ENCODE results near the gene RECQL.

RECQL gene

GRCh38 chr12:21505888-21506287, 4.5 kb upstream of the RECQL start:
- no peak for TF ChIP-seq CTCF (IDR thresholded peaks at IDR 0.05; ENCODE audit: low read depth, low read length)
- DNase-seq (ENCODE audit: extremely low read depth, low read depth) = no peak

GRCh38 chr12:21502872-21503271, 1.4 kb upstream of the RECQL start:
- TF ChIP-seq CTCF (IDR thresholded peaks at IDR 0.05; ENCODE audit: low read depth, low read length) = no peak
- no peak for DNase-seq (ENCODE audit: extremely low read depth, low read depth)

DNA sequence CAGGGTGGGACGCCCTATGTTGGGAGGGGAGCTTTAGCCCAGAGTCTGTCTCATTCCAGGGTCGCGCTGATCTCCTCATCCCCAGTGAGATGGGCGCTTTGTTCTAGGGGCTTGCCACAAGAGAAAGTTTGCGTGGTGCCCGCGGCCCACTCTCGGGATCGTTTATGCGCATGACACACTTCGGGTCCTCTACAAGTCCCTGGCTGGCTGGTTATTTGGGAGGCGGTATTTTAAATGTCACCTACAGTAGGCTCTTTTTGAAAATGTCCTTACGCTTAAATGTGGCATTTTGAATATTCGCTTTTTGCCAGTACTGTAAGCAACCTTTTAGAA, 695 bp upstream of the RECQL start:
- DNase-seq (ENCODE audit: extremely low read depth, low read depth) = no peak
- TF ChIP-seq CTCF (IDR thresholded peaks at IDR 0.05; ENCODE audit: low read depth, low read length) = no peak

GRCh38 chr12:21500786-21501257, 613 bp downstream of the RECQL start:
- DNase-seq (ENCODE audit: extremely low read depth, low read depth) = no peak
- TF ChIP-seq CTCF (IDR thresholded peaks at IDR 0.05; ENCODE audit: low read depth, low read length) = no peak

DNA sequence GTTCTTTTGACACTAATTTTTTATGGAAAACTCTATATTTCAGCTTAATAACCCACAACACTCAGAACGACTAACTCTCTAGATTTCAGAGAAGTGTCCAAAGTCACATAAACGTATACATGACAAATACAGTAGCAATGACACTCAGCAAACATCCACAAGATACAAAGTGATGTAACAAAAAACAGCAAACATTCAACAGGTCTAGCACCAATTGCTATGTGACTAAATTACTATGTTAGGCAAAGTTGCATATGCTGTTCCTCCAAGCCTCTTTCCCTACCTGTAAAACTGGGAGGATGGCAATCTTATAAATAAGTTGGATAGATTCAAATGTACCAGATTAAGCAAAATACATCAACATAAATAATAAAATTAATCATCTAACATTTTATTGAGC, 1.7 kb downstream of the RECQL start:
- no peak for DNase-seq (ENCODE audit: extremely low read depth, low read depth)
- no peak for TF ChIP-seq CTCF (IDR thresholded peaks at IDR 0.05; ENCODE audit: low read depth, low read length)

DNA sequence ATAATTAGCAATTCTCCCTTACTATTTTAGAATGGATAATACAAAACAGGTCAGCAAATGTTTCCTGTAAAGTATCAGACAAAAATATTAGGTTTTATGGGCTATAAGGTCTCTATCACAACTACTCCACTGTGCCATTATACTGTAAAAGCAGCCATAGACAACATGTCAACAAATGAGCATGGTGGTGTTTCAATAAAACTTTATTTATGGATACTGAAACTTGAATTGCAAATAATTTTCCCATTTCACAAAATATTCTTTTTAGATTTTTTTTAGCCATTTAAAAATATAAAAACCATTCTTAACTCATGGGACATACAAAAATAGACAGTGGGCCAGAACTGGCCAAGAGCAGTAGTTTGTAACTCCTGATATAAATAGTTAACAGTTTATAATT, 15.4 kb downstream of the RECQL start:
- TF ChIP-seq CTCF (IDR thresholded peaks at IDR 0.05; ENCODE audit: low read depth, low read length) = no peak
- no peak for DNase-seq (ENCODE audit: extremely low read depth, low read depth)

DNA sequence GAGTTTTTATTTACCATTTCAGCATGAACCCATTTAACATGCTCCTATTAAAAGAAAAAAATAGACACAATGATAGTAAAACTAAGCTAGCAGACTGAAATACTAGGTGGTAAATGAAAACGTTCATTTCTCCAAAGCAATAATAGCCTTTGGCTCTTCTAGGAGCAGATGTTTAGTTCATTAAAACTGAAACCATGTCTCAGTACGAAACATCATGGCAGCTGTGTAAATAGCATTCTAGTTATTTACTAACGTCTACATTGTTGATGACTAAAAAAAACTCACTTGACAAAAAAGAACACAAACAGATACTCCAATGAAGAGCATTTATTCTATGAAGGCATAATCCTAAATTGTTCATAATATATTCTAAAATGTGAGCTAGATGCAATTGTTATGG, 17.9 kb downstream of the RECQL start:
- no peak for DNase-seq (ENCODE audit: extremely low read depth, low read depth)
- no peak for TF ChIP-seq CTCF (IDR thresholded peaks at IDR 0.05; ENCODE audit: low read depth, low read length)

Data from AG09319 (cell line).